NCI-H2081 (cell line): ENCODE results near the gene KIF6.

Source experiments
- DNase-seq, 2 experiments: peaks; one replicate each; lab custom pipeline; 2025; lab: John Stamatoyannopoulos, UW

KIF6 gene

DNA sequence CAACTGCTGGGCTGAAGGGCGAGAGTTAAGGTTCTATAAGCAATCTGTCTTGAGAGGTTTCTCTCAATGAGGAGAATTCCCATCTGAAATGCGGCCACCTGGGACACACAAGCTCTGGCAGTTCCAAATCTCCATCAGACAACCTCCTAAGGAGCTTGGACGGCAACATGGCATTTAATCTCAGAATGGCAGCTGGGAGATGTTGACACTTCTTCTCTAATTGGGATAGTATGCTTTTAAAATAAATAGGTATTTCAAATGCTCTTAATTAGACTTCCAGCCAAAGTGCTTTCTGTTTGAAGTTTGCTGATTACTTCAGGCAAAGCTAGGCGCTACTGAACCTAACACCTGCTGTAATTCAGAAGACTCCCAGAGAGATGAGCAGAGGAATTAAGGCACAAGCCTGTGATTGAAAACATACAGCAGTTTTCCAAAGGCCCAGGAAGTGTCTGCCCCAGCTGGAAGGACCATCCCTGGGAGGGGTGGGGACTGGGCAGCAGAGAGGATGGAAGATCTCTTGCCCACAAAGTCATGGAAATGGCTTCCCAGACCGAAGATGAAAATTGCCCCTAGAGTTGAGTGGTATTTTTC, 343.6 kb downstream of the KIF6 start:
- DNase-seq = no peak

DNA sequence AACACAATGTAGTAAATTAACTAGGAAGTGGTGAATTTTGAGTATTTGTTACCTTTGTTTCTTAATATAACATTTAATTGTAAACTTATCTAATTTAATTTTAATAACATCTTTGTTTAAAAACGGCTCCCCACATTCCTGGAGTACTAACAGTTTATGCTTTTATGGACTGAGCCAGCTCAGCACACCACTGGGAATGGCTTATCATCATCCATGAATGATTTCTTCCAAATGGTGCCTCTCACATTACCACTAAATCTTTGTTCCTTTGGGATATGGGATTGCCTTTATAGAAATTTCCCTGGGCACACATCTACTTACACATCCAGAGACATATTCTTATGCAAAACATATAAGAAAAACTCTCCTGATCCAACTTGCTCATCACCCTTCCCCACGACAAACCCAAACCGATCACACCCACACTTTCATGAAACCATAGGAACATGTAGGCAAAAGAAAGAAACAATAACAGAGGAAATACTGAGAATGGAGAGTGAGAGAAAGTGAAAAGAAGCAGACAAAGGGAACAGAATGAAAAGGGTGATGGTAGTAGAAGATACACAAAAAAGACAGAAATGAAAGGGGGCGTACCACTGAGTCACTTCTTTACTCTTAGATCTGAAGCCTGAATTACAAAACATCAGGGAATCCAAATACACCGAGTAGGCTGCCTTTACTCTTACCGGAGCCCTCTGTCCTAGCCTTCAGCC, 344.2 kb downstream of the KIF6 start:
- DNase-seq = no peak

DNA sequence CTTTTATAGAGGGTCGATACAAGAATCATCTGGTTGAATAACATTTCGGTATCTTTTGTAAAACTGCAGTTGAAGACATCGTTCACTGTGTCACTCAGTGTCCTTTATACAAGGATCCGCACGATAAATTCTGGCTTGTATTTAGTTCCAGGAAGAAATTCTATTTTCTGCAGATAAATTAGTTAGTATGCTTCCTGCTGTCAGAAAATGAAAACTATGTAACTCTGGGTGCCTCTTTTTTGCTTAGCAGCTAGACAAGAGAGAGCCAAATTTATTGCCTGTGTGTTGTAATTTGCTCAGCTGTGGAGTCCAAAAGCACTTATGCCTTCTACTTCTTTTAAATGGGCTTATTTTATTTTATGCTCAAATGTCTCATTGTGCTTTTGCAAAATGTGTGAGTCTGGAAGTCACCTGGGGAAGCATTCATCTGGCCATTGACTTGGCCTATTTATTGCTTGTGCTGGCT, 346.2 kb downstream of the KIF6 start:
- no peak for DNase-seq

DNA sequence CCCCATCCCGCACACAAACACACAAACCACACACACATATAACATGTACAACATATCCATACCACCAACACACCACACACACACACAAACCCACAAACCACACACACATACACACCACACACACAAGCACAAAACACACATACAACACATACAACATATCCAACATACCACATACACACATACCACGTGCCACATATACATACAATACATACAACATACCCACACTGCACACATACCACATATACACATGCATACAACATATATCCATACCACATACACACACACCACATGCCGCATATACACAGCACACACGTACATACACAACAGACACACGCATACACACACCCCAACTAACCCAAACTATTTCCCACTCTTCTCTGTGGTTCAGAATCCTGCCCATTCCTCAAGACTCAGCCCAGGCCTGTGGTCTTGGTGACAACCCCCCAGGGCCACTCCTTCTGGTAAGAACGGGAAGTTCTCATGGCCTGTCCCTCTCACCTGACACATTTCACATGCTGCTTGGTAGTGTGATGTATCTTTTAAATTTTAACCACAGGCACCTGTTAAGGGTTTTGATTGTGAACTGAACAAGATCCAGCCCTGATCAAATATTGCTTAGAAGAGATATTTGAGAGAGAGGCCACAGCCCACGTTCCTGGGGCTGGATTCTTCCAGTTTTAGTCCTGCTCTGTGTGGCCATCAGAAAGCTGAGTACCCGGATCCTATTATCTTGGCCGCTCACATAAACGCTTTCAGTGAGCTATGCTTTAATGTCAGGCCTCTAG, 346.8 kb downstream of the KIF6 start:
- no peak for DNase-seq

DNA sequence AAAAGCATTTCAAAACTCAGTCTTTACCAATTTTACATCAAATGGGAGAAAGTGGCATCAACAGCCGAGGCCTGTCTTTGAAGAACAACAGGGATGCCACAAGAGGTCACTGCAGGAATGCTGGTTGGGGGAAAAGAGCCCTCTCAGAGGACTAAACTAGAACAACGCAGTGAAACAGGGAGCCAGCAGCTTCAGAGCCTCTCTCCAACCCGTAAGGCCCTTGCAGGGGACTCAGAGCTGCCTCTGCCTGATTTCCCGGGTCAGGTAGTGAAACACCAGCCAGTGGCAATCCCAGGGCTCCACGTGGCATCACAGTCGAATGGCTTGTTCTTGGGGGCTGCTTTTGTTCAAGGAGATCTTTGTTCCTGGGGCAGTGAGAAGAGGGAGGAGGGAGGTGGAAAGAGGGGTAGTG, 347.7 kb downstream of the KIF6 start:
- DNase-seq = peak; percentile 31 to 57

DNA sequence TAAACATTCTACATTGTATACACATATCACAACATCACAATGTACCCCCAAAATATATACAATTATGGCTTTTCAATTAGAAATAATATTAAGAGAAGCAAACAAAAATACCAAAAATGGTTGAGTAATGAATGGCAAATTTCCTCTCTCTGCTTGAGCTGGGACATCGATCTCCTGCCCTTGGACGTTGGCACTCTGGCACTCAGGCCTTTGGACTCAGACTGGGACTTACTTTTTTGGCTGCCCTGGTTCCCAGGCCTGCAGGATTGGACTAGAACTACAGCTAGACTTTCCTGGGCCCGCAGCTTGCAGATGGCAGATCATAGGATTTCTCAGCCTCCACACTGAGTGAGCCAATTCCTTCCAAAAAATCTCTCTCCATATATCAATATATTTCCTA, 349.8 kb downstream of the KIF6 start:
- DNase-seq = no peak

DNA sequence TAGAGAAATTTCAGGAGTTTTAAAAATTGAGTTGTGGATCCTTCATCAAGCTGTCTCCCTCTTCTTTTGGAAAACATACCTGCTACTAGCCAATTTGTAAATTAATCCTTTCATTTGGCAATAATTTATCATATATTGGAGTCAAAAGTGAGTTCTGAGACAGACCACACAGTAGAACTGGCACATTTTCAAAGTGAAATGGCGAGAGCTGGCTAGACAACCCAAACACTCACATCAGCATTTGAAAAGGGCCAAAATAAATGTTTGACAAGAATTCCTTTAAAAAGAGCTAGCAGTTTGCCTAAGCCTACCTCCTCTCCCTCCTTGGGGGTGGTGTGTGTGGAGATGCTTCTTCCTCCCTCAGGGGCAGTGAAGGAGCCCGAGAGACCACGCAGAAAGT, 354.8 kb downstream of the KIF6 start:
- DNase-seq = no peak

DNA sequence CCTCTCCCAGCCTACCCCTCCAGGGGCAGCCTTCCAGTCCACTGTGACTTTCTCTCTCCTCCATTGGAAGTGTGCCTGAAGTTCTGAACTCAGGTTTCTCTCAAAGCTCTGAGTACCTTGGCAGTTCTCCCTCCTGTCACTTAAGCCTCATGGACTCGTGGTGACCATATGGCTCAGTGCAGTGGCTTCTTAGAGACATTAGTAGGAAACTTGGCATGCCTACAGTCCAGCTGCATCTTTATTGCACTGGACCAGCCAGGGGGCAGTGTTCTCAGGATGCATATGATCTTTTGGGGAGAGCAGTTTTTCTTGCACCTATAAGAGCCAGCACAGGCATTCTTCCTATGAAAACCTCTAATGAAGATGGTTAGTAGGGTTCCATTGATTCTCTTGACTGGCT, 355.2 kb downstream of the KIF6 start:
- no peak for DNase-seq

DNA sequence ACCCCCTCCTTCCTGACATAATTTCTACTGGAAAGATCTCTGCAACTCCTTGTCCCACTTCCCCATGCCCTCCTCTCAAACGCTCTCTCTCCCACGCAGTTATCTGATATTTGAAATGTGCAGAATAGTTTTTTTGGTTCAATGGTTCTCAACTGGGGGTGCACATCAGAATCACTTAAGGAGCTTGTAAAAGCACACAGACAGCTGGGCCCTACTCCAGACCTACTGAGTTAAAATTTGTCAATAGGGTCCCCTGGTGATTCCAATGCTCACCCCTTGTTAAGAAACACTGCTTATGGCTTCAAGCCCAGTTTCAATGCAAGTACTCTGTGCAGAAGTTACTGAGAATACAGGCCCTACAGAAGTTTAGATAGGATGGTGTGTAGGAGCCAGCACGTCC, 357.5 kb downstream of the KIF6 start:
- DNase-seq = no peak

DNA sequence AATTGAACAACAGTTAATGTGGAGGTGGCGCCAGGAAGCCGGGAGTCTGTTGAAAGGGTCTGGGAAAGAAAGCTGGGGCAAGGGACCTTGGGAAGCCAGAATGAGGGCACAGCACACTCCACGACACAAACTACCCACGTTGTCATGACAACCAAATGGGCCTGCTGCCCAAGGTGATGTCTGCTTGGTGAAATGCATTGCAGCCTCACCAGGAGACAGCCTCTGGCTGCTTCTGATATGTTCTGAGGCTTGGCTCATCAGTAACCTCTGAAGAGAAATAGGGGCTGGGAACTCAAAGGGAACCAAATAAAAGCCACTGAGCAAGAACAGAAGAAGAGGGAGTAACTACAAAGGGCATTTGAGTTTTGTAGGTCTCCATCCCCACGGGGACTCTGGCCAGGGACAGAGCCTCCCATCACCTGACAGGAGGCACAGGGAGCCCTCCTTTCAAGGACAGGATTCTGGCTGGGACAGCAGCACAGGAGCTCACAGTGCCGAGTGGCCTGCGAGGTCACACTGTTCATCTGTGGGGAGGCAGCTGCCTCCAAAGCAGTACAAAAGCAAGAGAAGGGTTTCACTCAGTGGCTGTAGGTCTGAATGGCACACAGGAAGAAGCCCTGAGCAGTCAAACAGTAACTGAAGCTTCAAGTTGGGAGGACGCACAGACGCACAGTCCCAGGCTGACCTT, 358.1 kb downstream of the KIF6 start:
- DNase-seq = peak in 1 of 2 experiments; percentile 8

DNA sequence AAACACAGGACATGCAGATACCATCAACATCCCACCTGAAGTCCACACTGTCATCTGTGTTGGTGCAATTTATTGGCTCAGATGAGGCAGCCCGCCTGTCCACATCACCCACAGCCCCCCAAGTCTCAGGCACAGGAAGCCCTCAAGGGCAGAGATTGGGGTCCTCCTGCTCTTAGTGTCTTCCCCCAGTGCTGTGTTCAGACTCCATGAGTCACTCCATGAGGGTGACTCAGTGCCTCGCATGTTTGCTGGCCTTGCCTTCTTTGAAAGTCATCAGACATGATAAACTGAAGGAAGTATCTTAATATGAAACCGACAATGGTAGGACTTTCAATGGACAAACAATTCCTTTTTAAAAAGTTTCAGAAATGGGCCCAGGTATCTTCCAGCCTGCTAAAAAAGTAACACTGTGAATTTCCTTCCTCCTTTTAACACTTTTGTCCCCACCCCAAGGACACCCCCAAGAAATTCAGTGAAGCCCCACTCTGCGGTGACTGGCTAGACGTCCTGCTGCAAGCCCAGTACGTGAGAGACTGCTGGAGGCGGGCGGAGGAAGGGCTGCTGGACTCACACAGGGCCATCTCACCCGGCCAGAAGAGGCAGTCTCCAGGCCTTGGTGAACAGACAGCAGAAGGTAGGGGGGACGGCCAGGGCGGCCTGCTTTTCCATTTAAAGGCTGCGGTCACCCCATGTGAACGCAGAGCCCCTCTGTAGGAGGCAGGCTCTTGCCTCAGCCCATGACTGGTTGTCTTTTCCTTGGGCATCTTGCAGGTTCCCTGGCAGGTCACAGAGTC, 359.7 kb downstream of the KIF6 start:
- DNase-seq = no peak

DNA sequence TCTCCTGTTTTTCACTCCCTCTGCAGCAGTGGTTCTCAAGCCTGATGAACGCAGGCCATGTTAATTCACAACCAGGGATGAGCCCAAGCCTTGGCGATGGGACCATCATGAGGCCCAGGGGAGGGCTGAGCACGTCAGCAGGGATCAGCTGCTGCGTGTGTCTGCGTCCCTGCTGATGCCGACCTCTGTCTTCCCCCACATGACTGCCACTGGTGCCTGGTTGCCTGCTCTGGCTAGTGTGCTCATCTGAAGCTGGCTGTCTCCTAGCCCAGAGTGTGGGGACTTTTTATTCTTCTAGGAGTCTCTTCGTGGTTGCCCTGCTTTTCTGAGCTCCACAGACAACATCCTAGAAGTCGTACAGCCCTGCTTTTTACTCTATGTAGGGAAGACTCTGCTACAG, 361.9 kb downstream of the KIF6 start:
- DNase-seq = no peak

DNA sequence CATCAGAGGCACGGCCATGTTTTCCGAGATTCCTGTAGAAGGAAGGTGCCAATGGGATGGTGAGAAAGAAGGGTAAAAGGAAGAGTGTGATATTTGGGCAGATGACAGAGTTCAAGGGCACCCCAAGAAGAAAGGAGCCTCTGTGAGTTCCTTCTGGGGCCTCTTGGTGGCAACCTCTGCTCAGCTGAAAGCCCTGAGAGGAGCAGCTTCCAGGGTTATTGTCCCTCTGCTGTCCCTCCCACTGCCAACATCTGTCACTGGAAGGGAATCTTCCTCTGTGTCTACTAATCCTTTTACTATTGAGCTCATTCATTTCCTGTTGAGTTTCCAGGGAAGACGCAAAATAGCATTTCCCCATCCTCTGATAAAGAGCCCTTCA, 362.7 kb downstream of the KIF6 start:
- DNase-seq = peak in 1 of 2 experiments; percentile 38

DNA sequence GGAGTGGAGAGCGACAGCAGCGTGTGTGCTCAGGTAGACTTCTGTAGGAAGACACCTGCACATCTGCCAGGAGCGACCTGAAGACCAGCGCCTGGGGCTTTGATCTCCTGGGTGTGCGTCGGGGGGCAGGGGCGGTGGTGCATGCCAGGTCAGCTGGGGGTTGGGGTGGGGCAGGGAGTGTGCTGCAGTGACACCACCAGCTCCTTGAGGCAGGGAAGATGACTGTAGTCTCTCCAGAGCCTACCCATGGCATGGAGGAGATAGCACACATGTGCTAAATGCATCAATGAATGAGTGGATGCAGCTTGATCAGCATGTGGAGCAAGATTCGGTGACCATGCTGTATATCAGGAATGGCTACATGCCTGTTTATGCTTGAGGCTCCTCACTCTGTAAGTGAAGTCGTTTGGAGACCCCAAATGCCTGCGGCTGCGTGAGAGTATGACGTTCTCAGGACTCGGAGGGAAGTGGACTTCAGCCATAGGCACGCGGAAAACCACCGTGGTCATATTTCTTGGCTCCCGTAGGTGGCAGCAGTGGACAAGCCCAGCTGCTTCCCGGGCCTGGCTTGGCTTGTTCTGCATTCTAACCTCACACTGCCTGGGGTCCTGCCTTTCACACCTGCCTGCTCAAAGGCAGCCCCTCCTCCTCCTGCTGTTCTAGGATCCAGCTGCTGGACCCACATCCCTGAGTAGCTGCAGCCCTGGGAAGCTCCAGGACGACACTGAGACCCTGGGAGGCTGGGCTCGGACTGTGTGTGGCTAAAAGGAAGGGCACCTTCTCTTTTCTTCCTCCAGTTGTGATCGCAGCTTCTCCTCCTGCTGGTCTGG, 363.3 kb downstream of the KIF6 start:
- DNase-seq = peak; percentile 75 to 82

DNA sequence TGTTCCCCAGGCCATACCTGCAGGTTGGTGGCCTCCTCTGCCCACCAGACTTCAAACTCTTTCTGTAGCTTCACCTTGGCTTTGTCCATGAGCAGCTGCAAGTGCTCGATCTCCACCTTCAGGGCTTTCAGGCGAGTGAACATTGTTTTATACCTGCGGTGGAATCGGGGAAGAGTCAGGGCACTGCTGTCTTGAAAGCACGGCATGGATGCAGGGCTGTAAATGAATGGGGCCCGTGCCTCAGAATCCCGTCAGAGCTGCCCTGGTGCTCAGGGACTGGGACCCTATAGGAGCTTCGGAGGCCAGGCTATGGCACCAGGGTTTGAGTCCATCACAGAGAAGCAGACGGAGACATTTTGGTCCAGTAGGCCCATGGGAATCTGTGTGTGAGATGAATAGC, 364.8 kb downstream of the KIF6 start:
- no peak for DNase-seq

DNA sequence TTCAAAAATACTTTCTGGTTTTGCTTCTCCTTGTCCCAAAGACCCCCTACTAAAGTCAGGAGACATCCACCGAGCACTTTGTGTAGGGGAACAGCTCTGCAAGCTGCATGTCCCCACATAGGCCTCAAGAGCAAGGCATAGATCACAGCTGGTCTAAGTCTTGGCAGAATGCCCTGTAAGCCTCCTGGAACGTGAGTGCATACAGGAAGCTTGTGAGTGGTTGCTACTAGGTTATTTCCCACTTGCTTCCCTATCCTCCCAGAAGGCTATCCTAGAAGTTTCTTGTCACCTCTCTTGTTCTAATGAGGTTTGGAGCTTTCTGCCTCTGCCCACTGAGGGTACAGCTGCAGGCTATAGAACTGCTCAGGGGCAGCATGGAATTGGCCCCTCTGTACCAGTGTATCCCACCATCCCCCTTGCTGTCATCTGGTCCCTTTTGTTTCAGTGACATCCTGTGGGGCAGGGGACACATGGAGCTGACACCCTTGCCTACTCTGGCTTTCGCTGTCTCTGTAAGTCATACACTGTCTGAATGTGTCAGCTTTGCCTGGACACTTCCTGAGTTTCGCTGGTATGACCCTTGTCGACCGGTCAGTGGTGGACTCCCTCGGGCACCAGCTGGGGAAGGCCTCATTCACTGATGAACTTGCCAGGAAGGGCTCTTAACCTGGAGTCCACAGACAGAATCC, 367.1 kb downstream of the KIF6 start:
- peak; percentile 40 to 81 for DNase-seq

DNA sequence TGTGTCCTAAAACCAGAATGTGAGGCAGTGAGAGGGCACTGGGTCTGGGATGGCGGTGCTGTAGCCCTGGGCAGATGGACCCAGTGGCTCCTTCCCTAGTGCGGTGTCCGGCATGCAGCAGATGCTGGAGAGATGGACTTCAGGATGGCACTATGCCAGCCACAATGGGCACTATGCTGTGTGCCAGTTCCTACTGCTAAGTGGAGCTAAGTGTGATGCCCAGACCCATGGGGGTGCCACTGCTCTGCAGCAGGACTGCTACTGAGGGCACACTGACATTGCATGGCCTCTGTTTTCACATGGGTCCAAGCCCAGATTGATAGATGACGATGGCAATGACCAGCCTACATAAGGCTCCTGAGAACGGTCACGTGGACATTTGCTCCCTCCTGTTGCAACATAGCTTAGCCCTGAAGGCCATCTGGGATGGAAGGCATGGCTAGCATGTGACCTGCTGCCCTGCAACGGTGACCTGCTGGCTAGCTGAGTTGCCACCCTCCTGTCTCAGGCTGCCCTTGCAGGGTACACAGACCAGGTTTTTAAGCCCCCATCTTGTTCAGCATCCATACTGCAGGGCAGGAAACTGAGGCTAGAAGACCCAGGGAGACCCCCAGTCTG, 371.4 kb downstream of the KIF6 start:
- no peak for DNase-seq

DNA sequence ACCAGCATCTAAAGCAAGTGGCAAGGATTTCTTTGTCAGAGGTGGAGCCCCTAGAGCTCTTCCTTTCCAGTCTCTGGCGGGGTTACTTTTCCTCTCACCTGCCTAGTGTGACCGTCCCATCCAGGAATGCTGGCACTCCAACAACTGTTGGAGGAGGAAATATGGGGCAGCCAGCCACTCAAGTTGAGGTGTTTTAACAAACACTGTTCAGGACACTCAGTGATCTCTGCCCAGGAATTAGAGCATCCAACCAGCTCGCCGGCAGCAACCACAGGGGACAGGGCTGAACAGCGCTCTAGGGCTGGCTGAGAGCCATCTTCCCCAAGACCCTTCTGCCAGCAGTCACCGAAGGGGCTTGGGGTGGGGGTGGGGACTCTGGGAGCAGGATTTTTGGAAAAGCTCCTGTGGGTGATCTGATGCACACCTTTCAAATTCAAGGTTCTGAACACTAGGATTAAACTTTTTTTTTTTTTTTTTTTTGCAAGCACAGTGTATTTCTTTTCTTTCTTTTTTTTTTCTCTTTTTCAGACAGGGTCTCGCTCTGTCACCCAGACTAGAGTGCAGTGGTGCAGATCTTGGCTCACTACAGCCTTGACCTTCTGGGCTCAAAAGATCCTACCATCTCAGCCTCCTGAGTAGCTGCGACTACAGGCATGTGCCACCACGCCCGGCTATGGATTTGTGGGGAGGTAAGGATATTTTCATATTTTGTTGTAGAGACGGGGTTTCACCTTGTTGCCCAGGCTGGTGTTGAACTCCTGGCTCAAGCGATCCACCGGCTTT, 374.3 kb downstream of the KIF6 start:
- DNase-seq = no peak

DNA sequence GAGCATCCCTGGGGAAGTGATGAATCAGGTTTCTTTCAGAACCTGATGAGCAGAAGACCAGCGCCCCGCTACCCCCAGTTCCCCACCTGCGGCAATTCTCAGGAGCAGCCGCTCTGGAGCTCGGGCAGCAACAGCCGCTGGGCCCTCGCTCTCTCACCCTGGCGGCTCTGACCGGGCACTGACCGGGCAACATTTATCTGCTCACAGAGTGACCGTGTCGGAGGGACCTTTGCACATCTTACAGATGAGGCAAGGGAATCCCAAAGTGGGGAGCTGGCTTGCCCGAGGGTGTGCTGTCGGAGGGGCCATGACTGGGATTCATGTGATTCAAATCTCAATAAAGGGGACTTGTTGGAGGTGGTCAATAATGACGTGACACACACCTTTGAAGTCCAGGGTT, 376.5 kb downstream of the KIF6 start:
- DNase-seq = no peak
